HL-60/S4 treated with phorbol 12-myristate 13-acetate at 8.2 ng/mL for 4 days and 3 days (cell line): Measurements from ENCODE around the gene LCN1.
"Not testable (repeated sequence)": the region's sequence is repeated elsewhere in the genome, so short reads cannot be mapped to it uniquely, and the experiment has no call there.

ENCODE experiments used
- in situ Hi-C: fragments of 300-500 bp; cut with MboI; formaldehyde crosslinking; loops from 2 replicates; pipeline ENCODE4 v1.15.0; 2022; ENCODE audit warnings: low sequenced_read_pairs

Gene LCN1

GRCh38 chr9:135545646-135546176 lies 24.5 kb downstream of the LCN1 start, which contains the start of gene OBP2A:
Gene OBP2A, plus strand, starts transcription at chr9:135546126. Its CDS starts 55 bp downstream, at chr9:135546181.
- in situ Hi-C loops: not testable (repeated sequence)

DNA sequence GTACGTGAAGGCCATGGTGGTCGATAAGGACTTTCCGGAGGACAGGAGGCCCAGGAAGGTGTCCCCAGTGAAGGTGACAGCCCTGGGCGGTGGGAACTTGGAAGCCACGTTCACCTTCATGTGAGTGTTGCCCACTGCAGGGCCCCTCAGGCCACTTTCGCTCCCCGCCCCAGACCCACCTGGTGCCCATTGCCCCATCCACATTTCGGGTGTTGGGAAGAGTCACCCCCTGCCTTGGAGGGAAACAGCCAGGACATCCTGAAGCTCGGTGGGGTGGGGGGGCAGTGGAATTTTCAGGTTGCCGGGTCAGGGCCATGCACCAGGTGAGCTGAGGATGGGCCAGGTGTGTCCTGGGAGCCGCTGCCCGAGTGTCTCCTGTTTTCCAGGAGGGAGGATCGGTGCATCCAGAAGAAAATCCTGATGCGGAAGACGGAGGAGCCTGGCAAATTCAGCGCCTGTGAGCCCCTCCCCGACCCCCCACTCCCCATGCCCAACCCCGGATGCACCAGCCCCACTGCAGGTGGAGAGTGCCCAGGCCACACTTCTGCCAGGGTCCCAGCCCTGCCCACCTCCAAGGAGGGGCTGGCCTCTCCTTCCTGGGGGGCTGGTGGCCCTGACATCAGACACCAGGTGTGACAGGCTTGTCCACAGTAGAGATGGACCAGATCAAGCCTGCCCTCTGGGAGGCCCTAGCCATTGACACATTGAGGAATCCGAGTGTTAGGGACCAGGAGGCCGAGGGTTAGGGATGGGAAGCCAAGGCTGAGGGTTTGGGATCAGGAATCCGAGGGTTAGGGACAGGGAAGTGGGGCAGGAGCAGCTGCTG lies 25.8 kb downstream of the LCN1 start:
- in situ Hi-C loops: not testable (repeated sequence)

GRCh38 chr9:135547756-135548736 lies 26.8 kb downstream of the LCN1 start:
- in situ Hi-C loops: no loop called here

GRCh38 chr9:135549478-135550343 lies 28.5 kb downstream of the LCN1 start:
- in situ Hi-C loops: not testable (repeated sequence)

DNA sequence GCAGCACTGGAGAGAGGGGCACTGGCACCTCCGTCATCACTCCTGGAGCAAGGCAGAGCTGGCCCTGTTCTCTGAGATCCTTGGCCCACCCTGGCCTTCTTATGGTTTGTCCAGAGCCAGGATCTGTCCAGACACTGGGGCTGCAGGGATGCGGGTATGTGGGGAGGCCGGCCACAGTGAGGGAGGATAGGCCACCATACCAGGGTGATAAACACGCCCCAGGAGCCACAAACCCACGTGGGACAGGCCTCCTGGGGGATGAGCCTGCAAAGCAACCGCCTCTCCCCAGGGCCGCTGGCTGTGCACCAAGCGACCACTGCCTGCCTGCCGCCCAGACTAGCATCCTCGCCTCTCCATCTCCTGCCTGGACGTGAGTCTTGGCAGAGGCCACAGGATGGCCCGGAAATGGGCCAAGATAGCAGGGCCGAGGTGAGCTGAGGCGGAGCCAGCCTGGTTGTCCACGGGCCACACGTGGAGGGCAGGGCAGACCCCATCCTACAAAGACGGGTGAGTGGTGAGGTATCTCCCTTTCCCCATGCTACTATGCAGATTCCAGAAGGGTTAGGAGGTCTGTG lies 29.2 kb downstream of the LCN1 start:
- in situ Hi-C loops: no loop called here

- in situ Hi-C loops: no loop called here
Observed at GRCh38 chr9:135551031-135551430, 29.8 kb downstream of the LCN1 start.

GRCh38 chr9:135551456-135551855 lies 30.2 kb downstream of the LCN1 start:
- in situ Hi-C loops: no loop called here

DNA sequence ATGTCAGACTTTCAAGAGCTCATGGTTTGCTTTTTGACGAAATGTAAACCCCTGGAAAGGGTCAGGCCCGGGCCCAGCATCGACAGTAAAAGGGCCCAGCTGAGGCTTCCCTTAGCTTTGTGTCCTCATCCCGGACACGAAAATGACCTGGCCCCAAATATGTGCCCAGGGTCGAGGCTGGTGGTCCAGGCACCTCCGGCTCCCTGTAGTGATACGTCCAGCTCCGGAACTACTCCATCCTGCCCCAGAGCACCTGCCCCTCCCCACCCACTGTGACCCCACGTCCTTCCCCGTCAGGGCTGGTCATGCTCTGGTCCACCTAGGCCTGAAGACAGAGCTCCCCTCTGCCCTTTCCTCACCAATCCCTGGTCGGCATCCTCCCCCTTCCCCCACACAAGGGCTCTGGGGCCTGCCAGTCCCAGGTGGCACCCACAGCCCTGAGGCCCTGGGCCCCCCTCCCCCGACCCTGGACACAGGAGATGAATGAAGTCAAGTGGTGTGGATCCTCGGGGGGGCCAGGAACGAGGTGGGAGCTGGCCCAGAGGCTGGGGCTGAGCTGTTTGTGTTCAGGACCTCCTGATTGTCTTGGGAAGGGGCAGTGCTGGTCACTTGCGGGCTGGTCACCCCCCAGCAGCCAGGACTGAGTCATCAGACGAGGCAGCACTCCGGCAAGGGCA lies 30.9 kb downstream of the LCN1 start:
- in situ Hi-C loops: no loop called here

GRCh38 chr9:135552698-135553171 lies 31.5 kb downstream of the LCN1 start:
- in situ Hi-C loops: no loop called here

GRCh38 chr9:135554718-135555117 lies 33.5 kb downstream of the LCN1 start:
- in situ Hi-C loops: no loop called here

GRCh38 chr9:135555203-135555602 lies 34.0 kb downstream of the LCN1 start:
- in situ Hi-C loops: no loop called here

GRCh38 chr9:135555910-135556309 lies 34.7 kb downstream of the LCN1 start:
- in situ Hi-C loops: no loop called here

DNA sequence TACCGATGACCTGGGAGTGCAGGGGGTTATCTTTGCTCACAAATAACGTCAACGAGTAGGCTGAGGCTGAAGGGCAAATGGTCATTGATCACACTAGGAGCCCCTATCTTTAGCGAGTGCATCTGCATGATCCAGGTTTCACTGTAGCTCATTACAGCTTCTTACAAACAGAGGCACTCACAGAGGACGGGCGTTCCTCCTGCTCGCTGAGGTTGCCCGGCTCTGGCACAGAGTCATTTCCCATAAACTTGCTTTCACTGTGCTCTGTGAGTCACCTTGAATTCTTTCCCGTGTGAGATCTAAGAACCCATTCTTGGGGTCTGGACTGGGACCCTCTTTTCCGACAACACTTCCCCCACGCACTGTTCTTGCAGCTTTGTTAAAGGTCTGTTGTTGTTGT lies 38.4 kb downstream of the LCN1 start:
- in situ Hi-C loops: no loop called here

GRCh38 chr9:135561391-135562234 lies 40.4 kb downstream of the LCN1 start, which contains the start of gene PAEP:
Gene PAEP, plus strand, starts transcription at chr9:135561756.
- in situ Hi-C loops: no loop called here

- in situ Hi-C loops: no loop called here
Observed at GRCh38 chr9:135562235-135562745, 41.0 kb downstream of the LCN1 start.

DNA sequence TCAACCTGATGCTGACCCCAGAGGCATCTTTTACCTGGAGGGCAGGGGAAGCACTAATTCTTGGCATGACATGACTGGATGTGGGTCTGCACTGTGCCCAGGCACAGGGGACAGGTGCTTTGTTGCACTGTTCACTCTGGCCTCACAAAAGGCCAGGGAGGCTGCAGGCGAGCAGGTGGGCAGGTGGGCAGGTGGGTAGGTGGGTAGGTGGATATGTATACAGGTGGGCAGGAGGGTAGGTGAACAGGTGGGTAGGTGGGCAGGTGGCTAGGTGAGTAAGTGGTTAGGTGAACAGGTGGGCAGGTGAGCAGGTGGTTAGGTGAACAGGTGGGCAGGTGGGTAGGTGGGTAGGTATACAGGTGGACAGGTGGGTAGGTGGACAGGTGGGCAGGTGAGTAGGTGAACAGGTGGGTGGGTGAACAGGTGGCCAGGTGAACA lies 41.8 kb downstream of the LCN1 start:
- in situ Hi-C loops: no loop called here

GRCh38 chr9:135563858-135564257 lies 42.6 kb downstream of the LCN1 start:
- in situ Hi-C loops: no loop called here

- in situ Hi-C loops: no loop called here
Observed at GRCh38 chr9:135565141-135565628, 43.9 kb downstream of the LCN1 start.
